GM23338 (cell line): ENCODE data around the gene OTUB2. TPM values are rescaled to one million over a fixed set of nuclear protein-coding genes. Genes with fewer than 3 reads are reported as not detected.

Experiments
- ATAC-seq: fragments of 200-7000 bp; cut with Tn5 transposase; 3 replicates; pipeline ENCODE4 v1.9.1; 2020
- DNase-seq: peaks from one replicate; pipeline ENCODE4 v3.0.0-alpha.2; 2015; ENCODE audit warnings: low spot score
- H2AFZ ChIP-seq: fragments of 200-600 bp; sonication (generic); 2 replicates; pipeline ENCODE4 v1.8.0; 2016; ENCODE audit warnings: antibody characterized with exemption, mild to moderate bottlenecking, moderate library complexity
- H3F3A ChIP-seq: fragments of 200-600 bp; sonication (generic); replicated peaks from 2 replicates; pipeline ENCODE4 v1.8.0; 2017; ENCODE audit warnings: antibody characterized with exemption, mixed run types, low read depth
- H3K27ac ChIP-seq: fragments of 200-600 bp; sonication (generic); 2 replicates; pipeline ENCODE4 v1.6.1; 2016; ENCODE audit warnings: low read depth
- H3K27me3 ChIP-seq: fragments of 200-600 bp; sonication (generic); 2 replicates; pipeline ENCODE4 v1.8.0; 2016; ENCODE audit warnings: mild to moderate bottlenecking, mixed run types, moderate library complexity; ENCODE audit not compliant: insufficient read depth
- H3K36me3 ChIP-seq: fragments of 200-600 bp; sonication (generic); 2 replicates; pipeline ENCODE4 v1.8.0; 2016; ENCODE audit warnings: mild to moderate bottlenecking; ENCODE audit not compliant: insufficient read depth
- H3K4me1 ChIP-seq: fragments of 200-600 bp; sonication (generic); 2 replicates; pipeline ENCODE4 v1.8.0; 2016; ENCODE audit warnings: mild to moderate bottlenecking, moderate library complexity; ENCODE audit not compliant: insufficient read depth
- H3K4me2 ChIP-seq: fragments of 200-600 bp; sonication (generic); 2 replicates; pipeline ENCODE4 v1.7.1; 2017; ENCODE audit warnings: mixed run types
- H3K4me3 ChIP-seq: fragments of 200-600 bp; sonication (generic); 2 replicates; pipeline ENCODE4 v1.6.1; 2016; ENCODE audit warnings: mixed run types
- H3K79me2 ChIP-seq: fragments of 200-600 bp; sonication (generic); replicated peaks from 2 replicates; pipeline ENCODE4 v1.8.0; 2017; ENCODE audit warnings: mild to moderate bottlenecking; ENCODE audit not compliant: insufficient read depth
- H3K9me2 ChIP-seq: fragments of 200-600 bp; sonication (generic); 2 replicates; pipeline ENCODE4 v1.8.0; 2017; ENCODE audit not compliant: insufficient read depth
- H4K20me1 ChIP-seq: fragments of 200-600 bp; sonication (generic); replicated peaks from 2 replicates; pipeline ENCODE4 v1.8.0; 2017; ENCODE audit warnings: mild to moderate bottlenecking; ENCODE audit not compliant: insufficient read depth
- H3K27ac Mint-ChIP-seq: 2 replicates; pipeline ENCODE4 v1.8.0; 2020; ENCODE audit warnings: inconsistent platforms, mild to moderate bottlenecking, moderate library complexity, mixed read lengths
- H3K27me3 Mint-ChIP-seq: 3 replicates; pipeline ENCODE4 v1.8.0; 2022; ENCODE audit warnings: low read depth, mild to moderate bottlenecking, moderate library complexity, mixed read lengths, inconsistent platforms; ENCODE audit not compliant: insufficient read depth, poor library complexity
- H3K36me3 Mint-ChIP-seq: 3 replicates; pipeline ENCODE4 v1.8.0; 2021; ENCODE audit warnings: low read depth, mild to moderate bottlenecking, inconsistent platforms, moderate library complexity, mixed read lengths
- H3K4me1 Mint-ChIP-seq: 3 replicates; pipeline ENCODE4 v1.8.0; 2020; ENCODE audit warnings: mild to moderate bottlenecking, inconsistent platforms, mixed read lengths
- H3K4me3 Mint-ChIP-seq: 3 replicates; pipeline ENCODE4 v1.8.0; 2021; ENCODE audit warnings: moderate library complexity, mild to moderate bottlenecking, inconsistent platforms, mixed read lengths
- H3K9me3 Mint-ChIP-seq: 3 replicates; pipeline ENCODE4 v1.8.0; 2020; ENCODE audit warnings: moderate library complexity, mild to moderate bottlenecking, inconsistent platforms, mixed read lengths
- CREB1 ChIP-seq: fragments of 250-450 bp; sonication (Bioruptor Pico); IDR thresholded peaks from 2 replicates; pipeline ENCODE4 v1.5.0; 2020; ENCODE audit warnings: low read depth, mild to moderate bottlenecking, moderate library complexity
- EZH2 ChIP-seq: fragments of 200-600 bp; sonication (generic); IDR thresholded peaks from one replicate; pipeline ENCODE4 v1.8.0; 2017; ENCODE audit warnings: antibody characterized with exemption, mild to moderate bottlenecking, low read depth; ENCODE audit not compliant: unreplicated experiment
- EZH2phosphoT487 ChIP-seq: fragments of 200-600 bp; sonication (generic); IDR thresholded peaks from one replicate; pipeline ENCODE4 v1.8.1; 2018; ENCODE audit warnings: antibody characterized with exemption; ENCODE audit not compliant: unreplicated experiment
- JUNB ChIP-seq: IDR thresholded peaks from one replicate; pipeline ENCODE4 v1.6.1; 2016; ENCODE audit warnings: antibody characterized with exemption; ENCODE audit not compliant: unreplicated experiment
- NANOG ChIP-seq: IDR thresholded peaks from 2 replicates; pipeline ENCODE4 v1.6.1; 2016; ENCODE audit warnings: antibody characterized with exemption, borderline replicate concordance
- POLR2AphosphoS5 ChIP-seq: IDR thresholded peaks from 2 replicates; pipeline ENCODE4 v1.6.1; 2016; ENCODE audit warnings: antibody characterized with exemption, low read depth
- STAT1 ChIP-seq: IDR thresholded peaks from one replicate; pipeline ENCODE4 v1.6.1; 2016; ENCODE audit warnings: antibody characterized with exemption; ENCODE audit not compliant: unreplicated experiment
- ZNF114 ChIP-seq: fragments of 250-450 bp; sonication (Bioruptor Pico); IDR thresholded peaks from 2 replicates; pipeline ENCODE4 v1.5.0; 2020; ENCODE audit warnings: mild to moderate bottlenecking, moderate library complexity
- ZNF331 ChIP-seq: fragments of 250-450 bp; sonication (Bioruptor Pico); IDR thresholded peaks from 2 replicates; pipeline ENCODE4 v1.5.0; 2020; ENCODE audit warnings: low read depth, mild to moderate bottlenecking, moderate library complexity
- polyA plus RNA-seq: library from polyadenylated mRNA; unstranded; fragments of >200 nt; fragmentation: Nextera tagmentation; extraction: Ambion mirVana; gene quantifications from 2 replicates; pipeline ENCODE4 v1.2.1, GENCODE V29; 2016
- total RNA-seq: library from RNA; depleted of rRNA; stranded (reverse); fragments of >200 nt; shearing (Covaris generic); gene quantifications from 2 replicates; pipeline ENCODE4 v1.2.3, GENCODE V29; 2014
- TF ChIP-seq, protein P1 (sequence below): IDR thresholded peaks from one replicate; pipeline ENCODE4 v1.6.1; 2018; ENCODE audit warnings: antibody characterized with exemption; ENCODE audit not compliant: unreplicated experiment
- TF ChIP-seq, protein P2 (sequence below): fragments of 250-450 bp; sonication (Bioruptor Pico); IDR thresholded peaks from 2 replicates; pipeline ENCODE4 v1.5.0; 2020; ENCODE audit warnings: mild to moderate bottlenecking, moderate library complexity
- TF ChIP-seq, protein P3 (sequence below): IDR thresholded peaks from 2 replicates; pipeline ENCODE4 v1.6.1; 2016; ENCODE audit warnings: antibody characterized with exemption
- TF ChIP-seq, protein P4 (sequence below), 2 experiments: fragments of 200-600 bp in 1 of 2; sonication (generic) in 1 of 2; conservative IDR thresholded peaks; 2 replicates each; pipeline versions ENCODE4 v1.5.1 to v1.6.1; 2016 to 2017; ENCODE audit warnings: antibody characterized with exemption in 2 of 2, low read depth in 2 of 2, mild to moderate bottlenecking in 2 of 2, moderate library complexity in 1 of 2

OTUB2 gene
- total and polyA plus RNA-seq, 2 experiments from 2014 or later: 2.1 to 4.1 TPM

- TF ChIP-seq ZNF114 (no peak), ZNF331 (CRISPR knock-in tag) (no peak), NANOG (no peak), STAT1 (no peak), EZH2phosphoT487 (no peak), EZH2 (no peak), JUNB (no peak), CREB1 (no peak), POLR2AphosphoS5 (no peak)
- TF ChIP-seq, protein P1, sequence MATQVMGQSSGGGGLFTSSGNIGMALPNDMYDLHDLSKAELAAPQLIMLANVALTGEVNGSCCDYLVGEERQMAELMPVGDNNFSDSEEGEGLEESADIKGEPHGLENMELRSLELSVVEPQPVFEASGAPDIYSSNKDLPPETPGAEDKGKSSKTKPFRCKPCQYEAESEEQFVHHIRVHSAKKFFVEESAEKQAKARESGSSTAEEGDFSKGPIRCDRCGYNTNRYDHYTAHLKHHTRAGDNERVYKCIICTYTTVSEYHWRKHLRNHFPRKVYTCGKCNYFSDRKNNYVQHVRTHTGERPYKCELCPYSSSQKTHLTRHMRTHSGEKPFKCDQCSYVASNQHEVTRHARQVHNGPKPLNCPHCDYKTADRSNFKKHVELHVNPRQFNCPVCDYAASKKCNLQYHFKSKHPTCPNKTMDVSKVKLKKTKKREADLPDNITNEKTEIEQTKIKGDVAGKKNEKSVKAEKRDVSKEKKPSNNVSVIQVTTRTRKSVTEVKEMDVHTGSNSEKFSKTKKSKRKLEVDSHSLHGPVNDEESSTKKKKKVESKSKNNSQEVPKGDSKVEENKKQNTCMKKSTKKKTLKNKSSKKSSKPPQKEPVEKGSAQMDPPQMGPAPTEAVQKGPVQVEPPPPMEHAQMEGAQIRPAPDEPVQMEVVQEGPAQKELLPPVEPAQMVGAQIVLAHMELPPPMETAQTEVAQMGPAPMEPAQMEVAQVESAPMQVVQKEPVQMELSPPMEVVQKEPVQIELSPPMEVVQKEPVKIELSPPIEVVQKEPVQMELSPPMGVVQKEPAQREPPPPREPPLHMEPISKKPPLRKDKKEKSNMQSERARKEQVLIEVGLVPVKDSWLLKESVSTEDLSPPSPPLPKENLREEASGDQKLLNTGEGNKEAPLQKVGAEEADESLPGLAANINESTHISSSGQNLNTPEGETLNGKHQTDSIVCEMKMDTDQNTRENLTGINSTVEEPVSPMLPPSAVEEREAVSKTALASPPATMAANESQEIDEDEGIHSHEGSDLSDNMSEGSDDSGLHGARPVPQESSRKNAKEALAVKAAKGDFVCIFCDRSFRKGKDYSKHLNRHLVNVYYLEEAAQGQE: no peak
- TF ChIP-seq, protein P2, sequence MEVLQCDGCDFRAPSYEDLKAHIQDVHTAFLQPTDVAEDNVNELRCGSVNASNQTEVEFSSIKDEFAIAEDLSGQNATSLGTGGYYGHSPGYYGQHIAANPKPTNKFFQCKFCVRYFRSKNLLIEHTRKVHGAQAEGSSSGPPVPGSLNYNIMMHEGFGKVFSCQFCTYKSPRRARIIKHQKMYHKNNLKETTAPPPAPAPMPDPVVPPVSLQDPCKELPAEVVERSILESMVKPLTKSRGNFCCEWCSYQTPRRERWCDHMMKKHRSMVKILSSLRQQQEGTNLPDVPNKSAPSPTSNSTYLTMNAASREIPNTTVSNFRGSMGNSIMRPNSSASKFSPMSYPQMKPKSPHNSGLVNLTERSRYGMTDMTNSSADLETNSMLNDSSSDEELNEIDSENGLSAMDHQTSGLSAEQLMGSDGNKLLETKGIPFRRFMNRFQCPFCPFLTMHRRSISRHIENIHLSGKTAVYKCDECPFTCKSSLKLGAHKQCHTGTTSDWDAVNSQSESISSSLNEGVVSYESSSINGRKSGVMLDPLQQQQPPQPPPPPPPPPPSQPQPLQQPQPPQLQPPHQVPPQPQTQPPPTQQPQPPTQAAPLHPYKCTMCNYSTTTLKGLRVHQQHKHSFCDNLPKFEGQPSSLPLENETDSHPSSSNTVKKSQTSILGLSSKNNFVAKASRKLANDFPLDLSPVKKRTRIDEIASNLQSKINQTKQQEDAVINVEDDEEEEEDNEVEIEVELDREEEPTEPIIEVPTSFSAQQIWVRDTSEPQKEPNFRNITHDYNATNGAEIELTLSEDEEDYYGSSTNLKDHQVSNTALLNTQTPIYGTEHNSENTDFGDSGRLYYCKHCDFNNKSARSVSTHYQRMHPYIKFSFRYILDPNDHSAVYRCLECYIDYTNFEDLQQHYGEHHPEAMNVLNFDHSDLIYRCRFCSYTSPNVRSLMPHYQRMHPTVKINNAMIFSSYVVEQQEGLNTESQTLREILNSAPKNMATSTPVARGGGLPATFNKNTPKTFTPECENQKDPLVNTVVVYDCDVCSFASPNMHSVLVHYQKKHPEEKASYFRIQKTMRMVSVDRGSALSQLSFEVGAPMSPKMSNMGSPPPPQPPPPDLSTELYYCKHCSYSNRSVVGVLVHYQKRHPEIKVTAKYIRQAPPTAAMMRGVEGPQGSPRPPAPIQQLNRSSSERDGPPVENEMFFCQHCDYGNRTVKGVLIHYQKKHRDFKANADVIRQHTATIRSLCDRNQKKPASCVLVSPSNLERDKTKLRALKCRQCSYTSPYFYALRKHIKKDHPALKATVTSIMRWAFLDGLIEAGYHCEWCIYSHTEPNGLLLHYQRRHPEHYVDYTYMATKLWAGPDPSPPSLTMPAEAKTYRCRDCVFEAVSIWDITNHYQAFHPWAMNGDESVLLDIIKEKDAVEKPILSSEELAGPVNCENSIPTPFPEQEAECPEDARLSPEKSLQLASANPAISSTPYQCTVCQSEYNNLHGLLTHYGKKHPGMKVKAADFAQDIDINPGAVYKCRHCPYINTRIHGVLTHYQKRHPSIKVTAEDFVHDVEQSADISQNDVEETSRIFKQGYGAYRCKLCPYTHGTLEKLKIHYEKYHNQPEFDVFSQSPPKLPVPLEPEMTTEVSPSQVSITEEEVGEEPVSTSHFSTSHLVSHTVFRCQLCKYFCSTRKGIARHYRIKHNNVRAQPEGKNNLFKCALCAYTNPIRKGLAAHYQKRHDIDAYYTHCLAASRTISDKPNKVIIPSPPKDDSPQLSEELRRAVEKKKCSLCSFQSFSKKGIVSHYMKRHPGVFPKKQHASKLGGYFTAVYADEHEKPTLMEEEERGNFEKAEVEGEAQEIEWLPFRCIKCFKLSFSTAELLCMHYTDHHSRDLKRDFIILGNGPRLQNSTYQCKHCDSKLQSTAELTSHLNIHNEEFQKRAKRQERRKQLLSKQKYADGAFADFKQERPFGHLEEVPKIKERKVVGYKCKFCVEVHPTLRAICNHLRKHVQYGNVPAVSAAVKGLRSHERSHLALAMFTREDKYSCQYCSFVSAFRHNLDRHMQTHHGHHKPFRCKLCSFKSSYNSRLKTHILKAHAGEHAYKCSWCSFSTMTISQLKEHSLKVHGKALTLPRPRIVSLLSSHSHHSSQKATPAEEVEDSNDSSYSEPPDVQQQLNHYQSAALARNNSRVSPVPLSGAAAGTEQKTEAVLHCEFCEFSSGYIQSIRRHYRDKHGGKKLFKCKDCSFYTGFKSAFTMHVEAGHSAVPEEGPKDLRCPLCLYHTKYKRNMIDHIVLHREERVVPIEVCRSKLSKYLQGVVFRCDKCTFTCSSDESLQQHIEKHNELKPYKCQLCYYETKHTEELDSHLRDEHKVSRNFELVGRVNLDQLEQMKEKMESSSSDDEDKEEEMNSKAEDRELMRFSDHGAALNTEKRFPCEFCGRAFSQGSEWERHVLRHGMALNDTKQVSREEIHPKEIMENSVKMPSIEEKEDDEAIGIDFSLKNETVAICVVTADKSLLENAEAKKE (CRISPR knock-in tag): no peak
- TF ChIP-seq, protein P3, sequence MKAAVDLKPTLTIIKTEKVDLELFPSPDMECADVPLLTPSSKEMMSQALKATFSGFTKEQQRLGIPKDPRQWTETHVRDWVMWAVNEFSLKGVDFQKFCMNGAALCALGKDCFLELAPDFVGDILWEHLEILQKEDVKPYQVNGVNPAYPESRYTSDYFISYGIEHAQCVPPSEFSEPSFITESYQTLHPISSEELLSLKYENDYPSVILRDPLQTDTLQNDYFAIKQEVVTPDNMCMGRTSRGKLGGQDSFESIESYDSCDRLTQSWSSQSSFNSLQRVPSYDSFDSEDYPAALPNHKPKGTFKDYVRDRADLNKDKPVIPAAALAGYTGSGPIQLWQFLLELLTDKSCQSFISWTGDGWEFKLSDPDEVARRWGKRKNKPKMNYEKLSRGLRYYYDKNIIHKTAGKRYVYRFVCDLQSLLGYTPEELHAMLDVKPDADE: no peak
- TF ChIP-seq, protein P4, sequence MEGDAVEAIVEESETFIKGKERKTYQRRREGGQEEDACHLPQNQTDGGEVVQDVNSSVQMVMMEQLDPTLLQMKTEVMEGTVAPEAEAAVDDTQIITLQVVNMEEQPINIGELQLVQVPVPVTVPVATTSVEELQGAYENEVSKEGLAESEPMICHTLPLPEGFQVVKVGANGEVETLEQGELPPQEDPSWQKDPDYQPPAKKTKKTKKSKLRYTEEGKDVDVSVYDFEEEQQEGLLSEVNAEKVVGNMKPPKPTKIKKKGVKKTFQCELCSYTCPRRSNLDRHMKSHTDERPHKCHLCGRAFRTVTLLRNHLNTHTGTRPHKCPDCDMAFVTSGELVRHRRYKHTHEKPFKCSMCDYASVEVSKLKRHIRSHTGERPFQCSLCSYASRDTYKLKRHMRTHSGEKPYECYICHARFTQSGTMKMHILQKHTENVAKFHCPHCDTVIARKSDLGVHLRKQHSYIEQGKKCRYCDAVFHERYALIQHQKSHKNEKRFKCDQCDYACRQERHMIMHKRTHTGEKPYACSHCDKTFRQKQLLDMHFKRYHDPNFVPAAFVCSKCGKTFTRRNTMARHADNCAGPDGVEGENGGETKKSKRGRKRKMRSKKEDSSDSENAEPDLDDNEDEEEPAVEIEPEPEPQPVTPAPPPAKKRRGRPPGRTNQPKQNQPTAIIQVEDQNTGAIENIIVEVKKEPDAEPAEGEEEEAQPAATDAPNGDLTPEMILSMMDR (conservative IDR thresholded peaks at IDR 0.05; ENCODE audit: low read depth in 2 of 2): no peak
- Histone ChIP-seq H3K9me2 (no peaks in the 10 kb centered on the region), H3K27me3 (no peaks in the 10 kb centered on the region), H3K27ac (peak overlapping the region; percentile 26; the same call in 1 of the 2 replicates), H4K20me1 (peaks cover 7% of the 10 kb centered on the region), H3K4me2 (no peak overlapping the region), H3K4me1 (no peaks in the 10 kb centered on the region), H3F3A (no peaks in the 10 kb centered on the region), H3K79me2 (no peaks in the 10 kb centered on the region), H2AFZ (no peak overlapping the region), H3K36me3 (peaks cover 24% of the 10 kb centered on the region), H3K4me3 (no peak overlapping the region)
- Mint-ChIP-seq H3K27ac (peak overlapping the region; percentile 42; the same call in 1 of the 2 replicates), H3K36me3 (peaks cover 84% of the 10 kb centered on the region), H3K27me3 (peaks cover 4% of the 10 kb centered on the region), H3K9me3 (no peaks in the 10 kb centered on the region), H3K4me1 (peaks cover 10% of the 10 kb centered on the region; the same call in 2 of the 3 replicates), H3K4me3 (no peak overlapping the region)
- no peak for DNase-seq
- peak; percentile 34; the same call in 2 of the 3 replicates for ATAC-seq
Observed at GRCh38 chr14:94052199-94052598, 26.1 kb downstream of the OTUB2 start.
